Lung (tissue), 12 donors: ENCODE results near the gene PPP1R14B. TPM values are rescaled to one million over a fixed set of nuclear protein-coding genes. Genes with fewer than 3 reads are reported as not detected.

Experiments used
- ATAC-seq: fragments of 200-7000 bp; cut with Tn5 transposase; one replicate; pipeline ENCODE4 v1.9.1; 2020; ENCODE audit warnings: moderate number of reproducible peaks; ENCODE audit not compliant: insufficient read depth, low FRiP score
- DNase-seq, 3 donors: peaks; one replicate each; pipeline ENCODE4 v3.0.0-alpha.2; 2013 to 2017
- H3K27ac ChIP-seq, 2 donors: one replicate each; pipeline ENCODE4 v1.5.1; 2013; ENCODE audit warnings: mild to moderate bottlenecking in 2 of 2, moderate library complexity in 2 of 2, control low read depth in 1 of 2, inconsistent platforms in 1 of 2, low read depth in 1 of 2, low read length in 1 of 2
- H3K27me3 ChIP-seq, 3 donors: one replicate each; pipeline ENCODE4 v1.5.1; 2013; ENCODE audit warnings: low read length in 2 of 3; ENCODE audit not compliant: control insufficient read depth in 3 of 3, insufficient read depth in 3 of 3
- H3K36me3 ChIP-seq, 4 donors: one replicate each; pipeline ENCODE4 v1.5.1; 2013; ENCODE audit warnings: low read length in 4 of 4, mild to moderate bottlenecking in 1 of 4, moderate library complexity in 1 of 4; ENCODE audit not compliant: control insufficient read depth in 4 of 4, insufficient read depth in 4 of 4
- H3K4me1 ChIP-seq, 5 donors: one replicate each; pipeline ENCODE4 v1.5.1; 2013; ENCODE audit warnings: low read length in 5 of 5, mild to moderate bottlenecking in 2 of 5, moderate library complexity in 1 of 5; ENCODE audit not compliant: control insufficient read depth in 5 of 5, insufficient read depth in 5 of 5
- H3K4me3 ChIP-seq: one replicate; pipeline ENCODE4 v1.5.1; 2013; ENCODE audit warnings: mild to moderate bottlenecking, control low read depth, moderate library complexity
- H3K9ac ChIP-seq, 2 donors: one replicate each; pipeline ENCODE4 v1.5.1; 2013; ENCODE audit warnings: low read length in 2 of 2, control low read depth in 1 of 2; ENCODE audit not compliant: insufficient read depth in 1 of 2
- H3K9me3 ChIP-seq, 4 donors: one replicate each; pipeline ENCODE4 v1.5.1; 2013; ENCODE audit warnings: low read length in 3 of 4, mild to moderate bottlenecking in 1 of 4, moderate library complexity in 1 of 4; ENCODE audit not compliant: control insufficient read depth in 4 of 4, insufficient read depth in 3 of 4
- CTCF ChIP-seq: IDR thresholded peaks from 2 replicates; pipeline ENCODE4 v1.5.1; 2012; ENCODE audit warnings: mild to moderate bottlenecking; ENCODE audit errors: control extremely low read depth, extremely low read depth
- WGBS, 2 donors: extraction: QIAGEN DNeasy Blood & Tissue Kit; methylation state at CpG; one replicate each; pipeline ENCODE4 v1.1.7; 2013; 5-methylcytosine and 5-hydroxymethylcytosine counted together
- polyA plus RNA-seq, 2 donors: library from polyadenylated mRNA; stranded (reverse); fragments of 200-250 nt; gene quantifications; one replicate each; pipeline ENCODE4 v1.2.1, GENCODE V29; 2013
- total RNA-seq, 2 donors: library from RNA; depleted of rRNA in 1 of 2; stranded (reverse); fragments of >200 nt in 1 of 2; gene quantifications; one replicate each; pipeline ENCODE4 v1.2.1, GENCODE V29; 2014 to 2021
- donor health status: control.
- donor health status: control.
- donor health status: Bipolar disorder and iron deficiency.
- donor health status: healthy.
- donor health status: DM: yes; HTN: yes; CAD: no.

The PPP1R14B gene
- total and polyA plus RNA-seq, 4 donors = 28.2 to 241 (median 152) TPM

GRCh38 chr11:64265176-64266160 is 18.7 kb upstream of the PPP1R14B start:
- 92% methylated on average over 35 of the region's 35 CpGs for WGBS, 2 donors
- Histone ChIP-seq H3K36me3 (peaks cover 2 to 55% (median 11%) of the 10 kb centered on the region in 4 donors), H3K9me3 (no peaks in the 10 kb centered on the region), H3K27me3 (no peaks in the 10 kb centered on the region), H3K9ac (no peak overlapping the region), H3K27ac (no peak overlapping the region), H3K4me3 (no peak overlapping the region), H3K4me1 (peaks cover 0 to 17% (median 6%) of the 10 kb centered on the region in 5 donors)
- DNase-seq (no peak), ATAC-seq (no peak)
- TF ChIP-seq CTCF = no peak

- Histone ChIP-seq H3K9me3 (no peaks in the 10 kb centered on the region), H3K9ac (no peak overlapping the region), H3K4me3 (no peak overlapping the region), H3K27me3 (no peaks in the 10 kb centered on the region), H3K27ac (no peak overlapping the region), H3K36me3 (peaks cover 2 to 65% (median 14%) of the 10 kb centered on the region in 4 donors), H3K4me1 (peaks cover 0 to 16% (median 6%) of the 10 kb centered on the region in 5 donors)
- DNase-seq (no peak), ATAC-seq (no peak)
- TF ChIP-seq CTCF = no peak
- WGBS, 2 donors = 95 to 97% methylated on average over 10 of the region's 10 CpGs
These were observed 17.7 kb upstream of the PPP1R14B start for GRCh38 chr11:64264371-64264852.

- ATAC-seq (no peak), DNase-seq (no peak)
- H3K36me3 ChIP-seq = peaks cover 2 to 70% (median 17%) of the 10 kb centered on the region in 4 donors
- no peaks in the 10 kb centered on the region for H3K9me3 ChIP-seq
- H3K9ac ChIP-seq = no peak overlapping the region
- H3K27me3 ChIP-seq = no peaks in the 10 kb centered on the region
- H3K4me1 ChIP-seq = peaks cover 0 to 12% (median 5%) of the 10 kb centered on the region in 5 donors
- no peak for TF ChIP-seq CTCF
- H3K4me3 ChIP-seq = no peak overlapping the region
- H3K27ac ChIP-seq = no peak overlapping the region
- WGBS, 2 donors = 92 to 96% methylated on average over 8 of the region's 8 CpGs
These were observed 17.2 kb upstream of the PPP1R14B start for GRCh38 chr11:64263947-64264317.
